Tibial nerve (tissue), 3 donors: ENCODE data around the gene ARHGEF16.

Experiments used
- POLR2A ChIP-seq, 2 donors: fragments of 450-650 bp; IDR thresholded peaks; one replicate each; pipeline ENCODE4 v1.6.1; 2017; ENCODE audit warnings: antibody characterized with exemption in 2 of 2, mild to moderate bottlenecking in 2 of 2, moderate library complexity in 2 of 2
- TF ChIP-seq, protein P1 (sequence below), 5 experiments: fragments of 200-600 bp in 3 of 5; fragments of 450-650 bp in 2 of 5; sonication (generic) in 3 of 5; IDR thresholded peaks; one replicate each; pipeline ENCODE4 v1.5.1; 2016 to 2019; ENCODE audit warnings: antibody characterized with exemption in 5 of 5, mild to moderate bottlenecking in 3 of 5, moderate library complexity in 2 of 5

DNA sequence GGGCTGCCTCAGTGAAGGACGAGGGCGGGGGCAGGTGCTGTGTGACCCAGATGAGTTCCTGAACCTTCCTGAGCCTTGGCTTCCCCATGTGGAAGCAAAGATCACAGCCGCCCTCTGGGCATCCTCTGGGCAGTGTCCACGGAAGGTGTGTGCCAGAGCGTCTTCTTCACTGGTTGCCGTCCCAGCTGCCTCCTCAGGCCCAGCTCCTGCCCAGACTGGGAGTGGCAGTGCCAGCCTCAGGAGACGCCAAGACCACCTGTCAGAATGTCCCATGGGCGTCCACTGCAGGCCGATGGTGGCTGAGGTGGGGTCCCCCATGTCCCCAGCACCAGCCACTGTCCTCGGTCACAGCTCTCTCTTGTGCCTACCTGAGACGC is 10.2 kb downstream of the ARHGEF16 start:
- TF ChIP-seq, protein P1, sequence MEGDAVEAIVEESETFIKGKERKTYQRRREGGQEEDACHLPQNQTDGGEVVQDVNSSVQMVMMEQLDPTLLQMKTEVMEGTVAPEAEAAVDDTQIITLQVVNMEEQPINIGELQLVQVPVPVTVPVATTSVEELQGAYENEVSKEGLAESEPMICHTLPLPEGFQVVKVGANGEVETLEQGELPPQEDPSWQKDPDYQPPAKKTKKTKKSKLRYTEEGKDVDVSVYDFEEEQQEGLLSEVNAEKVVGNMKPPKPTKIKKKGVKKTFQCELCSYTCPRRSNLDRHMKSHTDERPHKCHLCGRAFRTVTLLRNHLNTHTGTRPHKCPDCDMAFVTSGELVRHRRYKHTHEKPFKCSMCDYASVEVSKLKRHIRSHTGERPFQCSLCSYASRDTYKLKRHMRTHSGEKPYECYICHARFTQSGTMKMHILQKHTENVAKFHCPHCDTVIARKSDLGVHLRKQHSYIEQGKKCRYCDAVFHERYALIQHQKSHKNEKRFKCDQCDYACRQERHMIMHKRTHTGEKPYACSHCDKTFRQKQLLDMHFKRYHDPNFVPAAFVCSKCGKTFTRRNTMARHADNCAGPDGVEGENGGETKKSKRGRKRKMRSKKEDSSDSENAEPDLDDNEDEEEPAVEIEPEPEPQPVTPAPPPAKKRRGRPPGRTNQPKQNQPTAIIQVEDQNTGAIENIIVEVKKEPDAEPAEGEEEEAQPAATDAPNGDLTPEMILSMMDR (IDR thresholded peaks at IDR 0.05): no peak
- TF ChIP-seq POLR2A (IDR thresholded peaks at IDR 0.05): no peak
